Activated CD4-positive, alpha-beta T cell treated with anti-CD3 and anti-CD28 coated beads for 36 hours (primary cell): Measurements from ENCODE around the gene ERGIC2. TPM values are rescaled to one million over a fixed set of nuclear protein-coding genes. Genes with fewer than 3 reads are reported as not detected.
"Not testable (repeated sequence)": the region's sequence is repeated elsewhere in the genome, so short reads cannot be mapped to it uniquely, and the experiment has no call there.

Source experiments
- ATAC-seq: fragments of 200-7000 bp; cut with Tn5 transposase; one replicate; pipeline ENCODE4 v1.10.0; 2021; ENCODE audit warnings: mild to moderate bottlenecking, moderate library complexity
- CTCF ChIA-PET: fragments of 350-600 bp; sonication (Branson Sonifier 250); formaldehyde crosslinking; loops from one replicate; lab custom pipeline; 2021; ENCODE audit warnings: antibody characterized with exemption; lab: Charles Lee
- POLR2A ChIA-PET: fragments of 350-600 bp; sonication (Branson Sonifier 250); formaldehyde crosslinking; loops from one replicate; lab custom pipeline; 2021; ENCODE audit warnings: antibody characterized with exemption, inconsistent platforms; lab: Charles Lee
- DNase-seq: peaks from one replicate; pipeline ENCODE4 v3.0.0-alpha.2; 2020
- H3K27ac Mint-ChIP-seq: one replicate; pipeline ENCODE4 v1.8.0; 2021; ENCODE audit warnings: mixed read lengths
- H3K27me3 Mint-ChIP-seq: one replicate; pipeline ENCODE4 v1.8.0; 2021; ENCODE audit warnings: mixed read lengths
- H3K36me3 Mint-ChIP-seq: one replicate; pipeline ENCODE4 v1.8.0; 2021; ENCODE audit warnings: low read depth, mixed read lengths
- H3K4me1 Mint-ChIP-seq: one replicate; pipeline ENCODE4 v1.8.0; 2021; ENCODE audit warnings: mixed read lengths
- H3K4me3 Mint-ChIP-seq: one replicate; pipeline ENCODE4 v1.8.0; 2021; ENCODE audit warnings: mild to moderate bottlenecking, moderate library complexity, mixed read lengths
- H3K9me3 Mint-ChIP-seq: one replicate; pipeline ENCODE4 v1.8.0; 2021; ENCODE audit warnings: low read depth, mixed read lengths
- intact Hi-C, 2 experiments: fragments of 100-400 bp; cut with DNase I in 1 of 2; cut with micrococcal nuclease in 1 of 2; formaldehyde crosslinking; loops; one replicate each; pipeline versions ENCODE4 v1.14.2 to v1.15.1; 2022 to 2024; cut with DNase I, micrococcal nuclease
- total RNA-seq, 2 experiments: library from RNA; stranded (reverse); gene quantifications; one replicate each; pipeline ENCODE4 v1.2.3, GENCODE V29; 2021

Gene ERGIC2
- total RNA-seq, 2 experiments from 2014 or later = 104 to 151 TPM

DNA sequence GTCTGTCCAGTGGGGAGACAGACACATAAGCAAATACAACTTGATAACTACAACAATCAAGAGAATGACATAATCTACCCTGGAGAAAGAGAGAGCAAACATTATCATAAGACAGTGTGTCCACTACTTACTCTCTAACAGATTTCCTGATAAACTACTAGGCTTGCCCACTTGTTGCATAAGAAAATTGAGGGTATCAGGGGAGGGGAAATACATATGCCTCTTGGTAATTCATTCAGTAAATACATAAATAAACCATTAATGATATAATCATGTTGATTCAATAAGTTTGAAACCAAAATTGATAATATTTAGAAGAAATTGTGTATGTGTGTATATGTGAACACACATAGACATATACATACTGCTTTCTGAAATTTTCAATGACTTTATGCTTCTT is 76.6 kb downstream of the ERGIC2 start:
- Mint-ChIP-seq H3K36me3 (no peaks in the 10 kb centered on the region), H3K4me1 (no peaks in the 10 kb centered on the region), H3K27me3 (no peaks in the 10 kb centered on the region), H3K4me3 (no peak overlapping the region), H3K27ac (no peak overlapping the region), H3K9me3 (no peaks in the 10 kb centered on the region)
- POLR2A ChIA-PET = no interaction called here
- ATAC-seq = no peak
- intact Hi-C loops = no loop called here
- CTCF ChIA-PET = no interaction called here
- no peak for DNase-seq

GRCh38 chr12:29301114-29301513 is 79.9 kb downstream of the ERGIC2 start:
- Mint-ChIP-seq H3K36me3 (no peaks in the 10 kb centered on the region), H3K9me3 (no peaks in the 10 kb centered on the region), H3K27ac (no peak overlapping the region), H3K27me3 (no peaks in the 10 kb centered on the region), H3K4me1 (no peaks in the 10 kb centered on the region), H3K4me3 (no peak overlapping the region)
- intact Hi-C loops = no loop called here
- ChIA-PET POLR2A (no interaction called here), CTCF (interaction anchor here (0.6 kb wide), 1 partner anchor 29 kb away, joined by 3 read pairs; no protein-coding TSS in a partner anchor)
- DNase-seq = no peak
- ATAC-seq = no peak

GRCh38 chr12:29299633-29300032 is 81.3 kb downstream of the ERGIC2 start:
- no peaks in the 10 kb centered on the region for H3K36me3 Mint-ChIP-seq
- DNase-seq = no peak
- H3K4me1 Mint-ChIP-seq = no peaks in the 10 kb centered on the region
- ChIA-PET POLR2A (no interaction called here), CTCF (no interaction called here)
- ATAC-seq = no peak
- H3K9me3 Mint-ChIP-seq = no peaks in the 10 kb centered on the region
- no peaks in the 10 kb centered on the region for H3K27me3 Mint-ChIP-seq
- H3K4me3 Mint-ChIP-seq = no peak overlapping the region
- H3K27ac Mint-ChIP-seq = no peak overlapping the region
- intact Hi-C loops = no loop called here

- Mint-ChIP-seq H3K27me3 (no peaks in the 10 kb centered on the region), H3K4me3 (no peak overlapping the region), H3K9me3 (peaks cover 4% of the 10 kb centered on the region), H3K36me3 (peaks cover 4% of the 10 kb centered on the region), H3K27ac (no peak overlapping the region), H3K4me1 (no peaks in the 10 kb centered on the region)
- ChIA-PET POLR2A (no interaction called here), CTCF (no interaction called here)
- DNase-seq (no peak), ATAC-seq (no peak)
- intact Hi-C loops = no loop called here
Observed at GRCh38 chr12:29291226-29291625, 89.7 kb downstream of the ERGIC2 start.

DNA sequence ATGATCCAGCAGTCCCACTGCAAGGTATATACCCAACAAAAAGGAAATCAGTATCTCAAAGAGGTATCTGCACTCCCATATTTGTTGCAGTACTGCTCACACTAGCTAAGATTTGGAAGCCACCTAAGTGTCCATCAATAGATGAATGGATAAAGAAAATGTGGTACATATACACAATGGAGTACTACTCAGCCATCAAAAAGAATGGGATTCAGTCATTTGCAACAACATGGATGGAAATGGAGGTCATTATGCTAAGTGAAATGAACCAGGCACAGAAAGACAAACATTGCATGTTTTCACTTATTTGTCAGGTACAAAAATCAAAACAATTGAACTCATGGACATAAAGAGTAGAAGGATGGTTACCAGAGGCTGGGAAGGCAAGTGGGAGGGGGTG is 90.5 kb downstream of the ERGIC2 start:
- CTCF ChIA-PET, intact Hi-C loops, H3K9me3 Mint-ChIP-seq, H3K27ac Mint-ChIP-seq, POLR2A ChIA-PET, H3K4me1 Mint-ChIP-seq, H3K27me3 Mint-ChIP-seq, ATAC-seq, DNase-seq, H3K4me3 Mint-ChIP-seq, H3K36me3 Mint-ChIP-seq: not testable (repeated sequence)

DNA sequence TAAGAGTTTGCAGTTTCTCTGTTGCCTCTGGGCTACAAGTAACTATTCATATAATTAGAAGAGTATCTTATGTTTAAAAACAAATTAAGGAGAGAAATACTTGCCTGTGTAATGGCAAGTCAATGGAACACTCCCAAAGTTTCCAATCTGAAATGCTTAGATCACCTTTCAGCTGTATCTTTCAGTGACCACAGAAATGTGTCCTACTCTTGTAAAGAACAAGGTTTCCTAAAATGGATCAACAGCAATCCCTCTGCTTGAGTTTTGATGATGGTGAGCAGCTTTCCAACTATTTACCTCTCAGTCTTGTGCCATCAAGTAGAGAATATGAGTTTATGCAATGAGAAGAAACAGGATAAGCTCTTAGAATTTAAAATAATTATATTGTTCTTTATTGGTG is 92.9 kb downstream of the ERGIC2 start:
- ATAC-seq (no peak), DNase-seq (no peak)
- peaks cover 4% of the 10 kb centered on the region for H3K9me3 Mint-ChIP-seq
- H3K27ac Mint-ChIP-seq = no peak overlapping the region
- ChIA-PET CTCF (no interaction called here), POLR2A (no interaction called here)
- peaks cover 4% of the 10 kb centered on the region for H3K36me3 Mint-ChIP-seq
- no peaks in the 10 kb centered on the region for H3K4me1 Mint-ChIP-seq
- no peaks in the 10 kb centered on the region for H3K27me3 Mint-ChIP-seq
- H3K4me3 Mint-ChIP-seq = no peak overlapping the region
- intact Hi-C loops = no loop called here

GRCh38 chr12:29287622-29288021 is 93.3 kb downstream of the ERGIC2 start:
- Mint-ChIP-seq H3K27ac (no peak overlapping the region), H3K27me3 (no peaks in the 10 kb centered on the region), H3K4me3 (no peak overlapping the region), H3K9me3 (peaks cover 4% of the 10 kb centered on the region), H3K36me3 (peaks cover 4% of the 10 kb centered on the region), H3K4me1 (no peaks in the 10 kb centered on the region)
- ChIA-PET POLR2A (no interaction called here), CTCF (no interaction called here)
- no peak for DNase-seq
- no peak for ATAC-seq
- intact Hi-C loops = no loop called here

Other genes with a start within 250 kb of the ERGIC2 start
- gene FAR2, start 231.9 kb downstream of the ERGIC2 start, total RNA-seq = 1 to 10 TPM; 7.8 to 8.1 TPM
- gene OVCH1, start 116.5 kb upstream of the ERGIC2 start, total RNA-seq = not detected